SK-N-SH (cell line): ENCODE data around the gene SRGAP1.

Source experiments
- EP300 ChIP-seq, 2 experiments: IDR thresholded peaks; 2 replicates each; pipeline versions ENCODE4 v1.4.0 to v1.6.1; 2012; ENCODE audit warnings: borderline replicate concordance in 1 of 2, low read depth in 1 of 2, low read length in 1 of 2
- FOXM1 ChIP-seq: IDR thresholded peaks from 2 replicates; pipeline ENCODE4 v1.4.0; 2012; ENCODE audit warnings: low read depth, mild to moderate bottlenecking
- MXI1 ChIP-seq: IDR thresholded peaks from 2 replicates; pipeline ENCODE4 v1.6.1; 2012; ENCODE audit warnings: mild to moderate bottlenecking, low read depth, low read length, improper control_type of control experiment
- RAD21 ChIP-seq: IDR thresholded peaks from 2 replicates; pipeline ENCODE4 v1.6.1; 2012; ENCODE audit warnings: mild to moderate bottlenecking, low read length
- TF ChIP-seq, protein P1 (sequence below): fragments of 150-350 bp; IDR thresholded peaks from 2 replicates; pipeline ENCODE4 v1.6.1; 2017; ENCODE audit warnings: antibody characterized with exemption, low read length, low read depth, borderline replicate concordance

DNA sequence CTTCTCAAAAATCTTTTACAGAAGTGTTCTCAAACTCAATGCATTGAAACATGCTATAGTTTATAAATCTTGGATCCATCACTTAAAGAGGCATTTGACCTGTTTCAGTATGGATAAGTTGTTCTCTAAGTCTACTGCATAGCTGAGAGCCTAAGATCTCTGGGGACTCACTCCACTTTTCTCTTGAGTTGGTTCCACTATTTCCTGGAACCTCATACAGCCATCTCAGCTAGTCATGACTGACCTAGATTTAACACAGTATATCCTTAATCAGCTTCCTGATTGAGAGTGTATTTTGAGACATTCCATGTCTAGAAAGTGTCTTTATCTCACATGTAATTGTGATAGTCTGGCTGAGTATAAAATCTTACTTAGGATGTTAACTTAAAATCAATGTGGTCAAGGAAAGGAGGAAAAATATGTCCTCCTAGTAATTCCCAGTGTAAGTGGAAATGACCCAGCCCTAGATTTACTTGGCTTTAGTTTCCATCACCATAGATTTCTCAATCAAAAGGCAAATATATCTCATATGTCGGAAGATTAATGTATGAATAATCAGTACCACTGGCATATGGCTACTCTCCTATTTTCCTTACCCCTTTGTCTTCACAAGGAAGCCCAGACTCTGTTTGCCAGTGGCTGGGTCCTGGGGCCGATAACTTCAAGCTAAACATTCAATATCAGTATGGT, 315.7 kb downstream of the SRGAP1 start:
- TF ChIP-seq EP300 (IDR thresholded peaks at IDR 0.05; ENCODE audit: borderline replicate concordance in 1 of 2, low read depth in 1 of 2, low read length in 1 of 2): no peak
- no peak for TF ChIP-seq RAD21
- no peak for TF ChIP-seq FOXM1
- TF ChIP-seq MXI1: no peak
- TF ChIP-seq, protein P1, sequence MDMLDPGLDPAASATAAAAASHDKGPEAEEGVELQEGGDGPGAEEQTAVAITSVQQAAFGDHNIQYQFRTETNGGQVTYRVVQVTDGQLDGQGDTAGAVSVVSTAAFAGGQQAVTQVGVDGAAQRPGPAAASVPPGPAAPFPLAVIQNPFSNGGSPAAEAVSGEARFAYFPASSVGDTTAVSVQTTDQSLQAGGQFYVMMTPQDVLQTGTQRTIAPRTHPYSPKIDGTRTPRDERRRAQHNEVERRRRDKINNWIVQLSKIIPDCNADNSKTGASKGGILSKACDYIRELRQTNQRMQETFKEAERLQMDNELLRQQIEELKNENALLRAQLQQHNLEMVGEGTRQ: no peak
